ENCODE data around the gene KDM8.

KDM8 gene

GRCh38 chr16:27244363-27244755, 41.0 kb downstream of the KDM8 start:
- TF ChIP-seq CTCF (IDR thresholded peaks at IDR 0.05) = no peak

- TF ChIP-seq CTCF (IDR thresholded peaks at IDR 0.05) = no peak
Measured at GRCh38 chr16:27245276-27246172, 42.2 kb downstream of the KDM8 start.

- no peak for TF ChIP-seq CTCF (IDR thresholded peaks at IDR 0.05)
Measured at GRCh38 chr16:27246439-27246838, 43.1 kb downstream of the KDM8 start.

DNA sequence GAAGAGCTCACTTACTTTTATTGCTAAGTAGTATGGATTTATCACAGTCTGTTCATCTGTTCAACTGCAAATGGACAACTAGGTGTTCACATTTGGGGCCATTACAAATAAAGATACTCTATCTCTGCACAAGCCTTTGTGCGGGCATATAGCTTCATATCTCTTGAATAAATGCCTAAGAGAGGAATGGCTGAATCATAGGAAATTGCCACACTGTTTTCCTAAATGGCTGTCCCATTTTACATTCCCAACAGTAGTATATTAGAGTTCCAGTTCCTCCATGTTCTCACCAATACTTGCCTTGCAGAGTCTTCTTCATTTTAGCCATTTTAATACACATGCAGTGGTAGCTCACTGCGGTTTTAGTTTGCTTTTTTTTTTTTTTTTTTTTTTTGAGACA, 44.7 kb downstream of the KDM8 start:
- TF ChIP-seq CTCF (IDR thresholded peaks at IDR 0.05) = no peak

- TF ChIP-seq CTCF (IDR thresholded peaks at IDR 0.05) = no peak
Measured at GRCh38 chr16:27251541-27252205, 48.3 kb downstream of the KDM8 start.

DNA sequence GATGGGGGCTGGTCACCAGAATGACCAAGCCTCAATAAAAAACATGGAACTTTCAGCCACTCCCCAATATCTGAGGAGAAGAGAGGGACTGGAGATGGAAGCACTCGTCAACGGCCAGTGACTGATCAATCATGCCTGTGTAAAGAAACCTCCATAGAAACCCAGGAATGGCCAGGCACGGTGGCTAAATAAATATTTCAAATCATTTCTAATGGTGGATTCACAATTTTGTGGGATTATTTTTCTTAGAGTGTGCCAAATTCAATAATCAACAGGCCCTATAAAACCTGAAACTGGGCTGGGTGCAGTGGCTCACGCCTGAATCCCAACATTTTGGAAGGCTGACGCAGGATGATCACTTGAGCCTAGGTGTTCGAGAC, 48.9 kb downstream of the KDM8 start:
- TF ChIP-seq CTCF (IDR thresholded peaks at IDR 0.05) = no peak

GRCh38 chr16:27253526-27253930, 50.2 kb downstream of the KDM8 start:
- TF ChIP-seq CTCF (IDR thresholded peaks at IDR 0.05) = no peak
